AG08396 (cell line): Measurements from ENCODE around the gene MUL1.
"Not testable (repeated sequence)": the region's sequence is repeated elsewhere in the genome, so short reads cannot be mapped to it uniquely, and the experiment has no call there.

Experiments
- DNase-seq: peaks from one replicate; pipeline ENCODE4 v3.0.0; 2012; ENCODE audit warnings: low spot score, mixed read lengths

Gene MUL1

GRCh38 chr1:20507564-20508410 lies at the start of gene MUL1:
TSS of gene MUL1 (minus strand) at chr1:20508151. CDS start at chr1:20508024, 127 bp downstream.
- DNase-seq = peak; percentile 93

- DNase-seq = no peak
These were observed 47.8 kb upstream of the MUL1 start for GRCh38 chr1:20555758-20556120.

- no peak for DNase-seq
These were observed 47.2 kb upstream of the MUL1 start for GRCh38 chr1:20555025-20555757.

GRCh38 chr1:20552728-20553445 lies 44.9 kb upstream of the MUL1 start:
- no peak for DNase-seq

- DNase-seq = peak; percentile 47
These were observed 44.2 kb upstream of the MUL1 start, which contains the start of gene FAM43B for GRCh38 chr1:20551945-20552727. TSS of gene FAM43B (plus strand) at chr1:20552573. CDS start at chr1:20552974, 401 bp downstream.

- no peak for DNase-seq
These were observed 43.2 kb upstream of the MUL1 start for GRCh38 chr1:20551161-20551560.

- no peak for DNase-seq
These were observed 38.7 kb upstream of the MUL1 start for GRCh38 chr1:20546637-20547036.

- no peak for DNase-seq
These were observed 32.3 kb upstream of the MUL1 start for GRCh38 chr1:20540281-20540680.

GRCh38 chr1:20538760-20539551 lies 31.0 kb upstream of the MUL1 start:
- DNase-seq = no peak

GRCh38 chr1:20538227-20538626 lies 30.3 kb upstream of the MUL1 start:
- DNase-seq = no peak

- no peak for DNase-seq
These were observed 26.9 kb upstream of the MUL1 start for GRCh38 chr1:20534659-20535417.

GRCh38 chr1:20533635-20534034 lies 25.7 kb upstream of the MUL1 start:
- DNase-seq = no peak

- no peak for DNase-seq
These were observed 22.9 kb upstream of the MUL1 start for GRCh38 chr1:20530901-20531300.

- no peak for DNase-seq
These were observed 22.4 kb upstream of the MUL1 start for GRCh38 chr1:20530306-20530705.

- DNase-seq = no peak
These were observed 20.3 kb upstream of the MUL1 start for GRCh38 chr1:20528221-20528620.

GRCh38 chr1:20526267-20526666 lies 18.3 kb upstream of the MUL1 start:
- no peak for DNase-seq

GRCh38 chr1:20521960-20522861 lies 14.3 kb upstream of the MUL1 start:
- DNase-seq = peak; percentile 70

- DNase-seq = not testable (repeated sequence)
These were observed 11.8 kb upstream of the MUL1 start for GRCh38 chr1:20519609-20520262.
